ENCODE results near the gene CHMP1B.

GRCh38 chr18:11842562-11842961 lies 8.7 kb upstream of the CHMP1B start:
- TF ChIP-seq CTCF (IDR thresholded peaks at IDR 0.05; ENCODE audit: low read depth, low read length) (no peak), EZH2phosphoT487 (IDR thresholded peaks at IDR 0.05; ENCODE audit: low read depth) (no peak)
